ENCODE results near the gene SPECC1L. TPM values are rescaled to one million over a fixed set of nuclear protein-coding genes. Genes with fewer than 3 reads are reported as not detected.

SPECC1L gene
- total and polyA plus RNA-seq, 10 of the 15 experiments (the other 5 are each of a cell fraction or from before 2014, with no cell fraction given): 1.9 to 40.6 (median 19.1) TPM

DNA sequence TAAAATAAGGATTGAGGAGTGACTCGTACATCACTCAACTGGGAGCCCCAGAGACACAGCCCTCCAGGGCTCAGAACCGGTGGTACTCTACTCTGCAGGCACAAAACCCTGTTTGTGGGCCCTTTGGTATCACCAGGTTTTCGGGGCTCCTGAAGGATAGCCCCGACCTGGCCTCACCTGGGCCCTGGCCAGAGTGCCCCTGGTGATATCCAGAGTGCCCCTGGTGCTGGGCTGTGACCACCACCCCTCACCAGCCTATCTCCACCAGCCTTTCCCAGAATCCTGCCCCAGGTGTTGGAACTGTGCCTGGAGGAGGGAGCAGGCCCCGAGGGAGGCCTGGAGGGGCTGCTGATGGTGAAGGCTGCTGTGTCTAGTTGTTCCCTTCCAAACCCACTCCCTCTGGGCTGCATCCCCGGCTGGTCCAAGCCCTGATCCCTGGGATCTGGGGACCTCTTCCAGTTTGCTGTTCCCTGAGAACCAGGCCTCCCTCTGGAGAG lies 23.6 kb upstream of the SPECC1L start:
- TF ChIP-seq CBX3 (IDR thresholded peaks at IDR 0.05; ENCODE audit: borderline replicate concordance, low read depth) (no peak), RUNX3 (IDR thresholded peaks at IDR 0.05; ENCODE audit: low read length) (no peak)
- TF ChIP-seq, protein P1, sequence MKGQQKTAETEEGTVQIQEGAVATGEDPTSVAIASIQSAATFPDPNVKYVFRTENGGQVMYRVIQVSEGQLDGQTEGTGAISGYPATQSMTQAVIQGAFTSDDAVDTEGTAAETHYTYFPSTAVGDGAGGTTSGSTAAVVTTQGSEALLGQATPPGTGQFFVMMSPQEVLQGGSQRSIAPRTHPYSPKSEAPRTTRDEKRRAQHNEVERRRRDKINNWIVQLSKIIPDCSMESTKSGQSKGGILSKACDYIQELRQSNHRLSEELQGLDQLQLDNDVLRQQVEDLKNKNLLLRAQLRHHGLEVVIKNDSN (IDR thresholded peaks at IDR 0.05; ENCODE audit: borderline replicate concordance, extremely low read length, insufficient read depth, low read depth, low read length): no peak
- TF ChIP-seq, protein P2, sequence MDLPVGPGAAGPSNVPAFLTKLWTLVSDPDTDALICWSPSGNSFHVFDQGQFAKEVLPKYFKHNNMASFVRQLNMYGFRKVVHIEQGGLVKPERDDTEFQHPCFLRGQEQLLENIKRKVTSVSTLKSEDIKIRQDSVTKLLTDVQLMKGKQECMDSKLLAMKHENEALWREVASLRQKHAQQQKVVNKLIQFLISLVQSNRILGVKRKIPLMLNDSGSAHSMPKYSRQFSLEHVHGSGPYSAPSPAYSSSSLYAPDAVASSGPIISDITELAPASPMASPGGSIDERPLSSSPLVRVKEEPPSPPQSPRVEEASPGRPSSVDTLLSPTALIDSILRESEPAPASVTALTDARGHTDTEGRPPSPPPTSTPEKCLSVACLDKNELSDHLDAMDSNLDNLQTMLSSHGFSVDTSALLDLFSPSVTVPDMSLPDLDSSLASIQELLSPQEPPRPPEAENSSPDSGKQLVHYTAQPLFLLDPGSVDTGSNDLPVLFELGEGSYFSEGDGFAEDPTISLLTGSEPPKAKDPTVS (IDR thresholded peaks at IDR 0.05; ENCODE audit: low read depth, low read length): no peak
- TF ChIP-seq, protein P3, sequence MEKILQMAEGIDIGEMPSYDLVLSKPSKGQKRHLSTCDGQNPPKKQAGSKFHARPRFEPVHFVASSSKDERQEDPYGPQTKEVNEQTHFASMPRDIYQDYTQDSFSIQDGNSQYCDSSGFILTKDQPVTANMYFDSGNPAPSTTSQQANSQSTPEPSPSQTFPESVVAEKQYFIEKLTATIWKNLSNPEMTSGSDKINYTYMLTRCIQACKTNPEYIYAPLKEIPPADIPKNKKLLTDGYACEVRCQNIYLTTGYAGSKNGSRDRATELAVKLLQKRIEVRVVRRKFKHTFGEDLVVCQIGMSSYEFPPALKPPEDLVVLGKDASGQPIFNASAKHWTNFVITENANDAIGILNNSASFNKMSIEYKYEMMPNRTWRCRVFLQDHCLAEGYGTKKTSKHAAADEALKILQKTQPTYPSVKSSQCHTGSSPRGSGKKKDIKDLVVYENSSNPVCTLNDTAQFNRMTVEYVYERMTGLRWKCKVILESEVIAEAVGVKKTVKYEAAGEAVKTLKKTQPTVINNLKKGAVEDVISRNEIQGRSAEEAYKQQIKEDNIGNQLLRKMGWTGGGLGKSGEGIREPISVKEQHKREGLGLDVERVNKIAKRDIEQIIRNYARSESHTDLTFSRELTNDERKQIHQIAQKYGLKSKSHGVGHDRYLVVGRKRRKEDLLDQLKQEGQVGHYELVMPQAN (conservative IDR thresholded peaks at IDR 0.05): no peak
- peaks cover 15% of the 10 kb centered on the region for H3K4me1 ChIP-seq (ENCODE audit: control insufficient read depth, insufficient read depth, low read length)
- no peaks in the 10 kb centered on the region for H3K79me2 ChIP-seq (ENCODE audit: control insufficient read depth, insufficient read depth, low read length)
- ATAC-seq (no peak), DNase-seq (ENCODE audit: low read depth, low spot score) (no peak), FAIRE-seq (no peak)
- no TSS peak for BruUV-seq (replicated peaks)
- SMC1A ChIA-PET (ENCODE audit: uncharacterized antibody, unreplicated experiment): interaction anchor here (0.7 to 1.2 kb wide), 3 partner anchors 57 to 333 kb away, joined by 3 read pairs; no protein-coding TSS in a partner anchor
- no peak overlapping the region for H3K9ac ChIP-seq (ENCODE audit: control insufficient read depth, insufficient read depth, low read length)
- RAD21 ChIA-PET (ENCODE audit: unreplicated experiment): interaction anchor here (0.7 to 1.2 kb wide), 5 partner anchors 57 to 140 kb away, joined by 3 to 4 read pairs (median 3); no protein-coding TSS in a partner anchor
- no peaks in the 10 kb centered on the region for H3K9me3 ChIP-seq (replicated peaks; ENCODE audit: control insufficient read depth, insufficient read depth, low read length)
- H3K4me2 ChIP-seq (ENCODE audit: control insufficient read depth, insufficient read depth): no peak overlapping the region
- WGBS (ENCODE audit: insufficient coverage, insufficient replicate concordance, low lambda C conversion rate, missing lambda C conversion rate): 44% methylated on average over 6 of the region's 6 CpGs
- CTCF ChIA-PET: interaction anchor here (0.7 to 1.6 kb wide), 6 partner anchors 14 to 91 kb away, joined by 3 to 14 read pairs (median 3); no protein-coding TSS in a partner anchor
- intact Hi-C loops (cut with micrococcal nuclease; ENCODE audit: unreplicated experiment): loop anchor here (5.0 to 10.0 kb wide), 2 partner anchors 60 to 292 kb away; no protein-coding TSS in a partner anchor
- in situ Hi-C loops (cut with MboI): no loop called here
- no peak overlapping the region for H2AFZ ChIP-seq (ENCODE audit: control insufficient read depth, low read depth, low read length)
- POLR2A ChIA-PET: no interaction called here
- no peak overlapping the region for H3K4me3 ChIP-seq
- H3K27ac ChIP-seq (ENCODE audit: control insufficient read depth, insufficient read depth): no peak overlapping the region
- H3K36me3 ChIP-seq (ENCODE audit: control insufficient read depth in 2 of 2, insufficient read depth in 2 of 2, low read length in 1 of 2): no peaks in the 10 kb centered on the region
- H3K27me3 ChIP-seq (replicated peaks in 1 of 2; ENCODE audit: control insufficient read depth in 2 of 2, insufficient read depth in 2 of 2, low read length in 1 of 2): no peaks in the 10 kb centered on the region
- no peaks in the 10 kb centered on the region for H4K20me1 ChIP-seq (ENCODE audit: control insufficient read depth, insufficient read depth)
